Neutrophil (primary cell): Measurements from ENCODE around the gene ZNRF2.

Experiments
- H3K27ac ChIP-seq: fragments of 200-600 bp; sonication (generic); 2 replicates; pipeline ENCODE4 v1.5.1; 2016; ENCODE audit warnings: mild to moderate bottlenecking, moderate library complexity
- H3K27me3 ChIP-seq: fragments of 200-600 bp; sonication (generic); 2 replicates; pipeline ENCODE4 v1.6.0; 2016; ENCODE audit warnings: mild to moderate bottlenecking
- H3K36me3 ChIP-seq: fragments of 200-600 bp; sonication (generic); 2 replicates; pipeline ENCODE4 v1.5.1; 2017
- H3K4me1 ChIP-seq, 2 experiments: fragments of 200-600 bp in 1 of 2; sonication (generic) in 1 of 2; 1 replicate in 1 of 2; 2 replicates in 1 of 2; pipeline versions ENCODE4 v1.5.1 to v1.6.1; 2013 to 2016; ENCODE audit warnings: low read depth in 1 of 2, low read length in 1 of 2, mild to moderate bottlenecking in 1 of 2, moderate library complexity in 1 of 2; ENCODE audit not compliant: control insufficient read depth in 1 of 2, insufficient read depth in 1 of 2
- H3K4me3 ChIP-seq, 2 experiments: fragments of 200-600 bp in 1 of 2; sonication (generic) in 1 of 2; 1 replicate in 1 of 2; 2 replicates in 1 of 2; pipeline ENCODE4 v1.5.1; 2013 to 2016; ENCODE audit warnings: low read depth in 1 of 2, low read length in 1 of 2, mild to moderate bottlenecking in 1 of 2, moderate library complexity in 1 of 2
- H3K9me3 ChIP-seq: fragments of 200-600 bp; sonication (generic); 2 replicates; pipeline ENCODE4 v1.5.1; 2016
- CTCF ChIP-seq: fragments of 200-600 bp; sonication (generic); IDR thresholded peaks from 2 replicates; pipeline ENCODE4 v1.5.1; 2016; ENCODE audit warnings: antibody characterized with exemption

ZNRF2 gene

GRCh38 chr7:30413864-30414263 is 129.5 kb downstream of the ZNRF2 start:
- Histone ChIP-seq H3K4me1 (peaks cover 14 to 17% of the 10 kb centered on the region in 2 experiments), H3K4me3 (no peak overlapping the region), H3K9me3 (no peaks in the 10 kb centered on the region), H3K36me3 (no peaks in the 10 kb centered on the region), H3K27me3 (no peaks in the 10 kb centered on the region), H3K27ac (no peak overlapping the region)
- TF ChIP-seq CTCF: no peak
